Stimulated activated CD8-positive, alpha-beta memory T cell treated with anti-CD3 and anti-CD28 coated beads, Interleukin-2, amount 100 ng/mL, for 1 hour (primary cell): ENCODE data around the gene ATP5PF.
A peak's percentile ranks its signal among the peaks of the same experiment; 100 is the strongest.
"Not testable (repeated sequence)": the region's sequence is repeated elsewhere in the genome, so short reads cannot be mapped to it uniquely, and the experiment has no call there.

Experiments
- DNase-seq, 2 donors: peaks; one replicate each; pipeline ENCODE4 v3.0.0-alpha.2; 2020; ENCODE audit warnings: low read depth in 2 of 2

The ATP5PF gene

DNA sequence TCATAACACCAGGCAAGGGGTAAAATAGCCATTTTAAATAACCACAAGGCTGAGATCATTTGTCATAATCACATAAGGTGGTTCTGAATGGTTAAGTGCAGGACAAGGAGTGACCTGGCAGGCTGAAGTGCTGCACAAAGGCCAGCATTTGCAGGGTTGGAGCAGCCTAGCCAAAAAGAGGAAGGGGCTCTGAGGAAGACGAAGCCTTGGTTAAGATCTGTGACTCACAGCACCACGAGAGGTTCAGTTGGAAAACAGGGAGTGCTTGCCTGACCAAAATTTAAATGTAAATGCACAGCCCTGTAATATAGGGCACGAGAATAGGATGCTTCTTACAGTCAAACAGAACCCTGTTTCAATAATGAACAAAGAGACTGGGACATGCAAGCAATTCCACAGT, 12.1 kb downstream of the ATP5PF start:
- DNase-seq: no peak

GRCh38 chr21:25721987-25722386, 12.7 kb downstream of the ATP5PF start:
- no peak for DNase-seq

- no peak for DNase-seq
Observed at GRCh38 chr21:25717491-25718147, 17.1 kb downstream of the ATP5PF start.

DNA sequence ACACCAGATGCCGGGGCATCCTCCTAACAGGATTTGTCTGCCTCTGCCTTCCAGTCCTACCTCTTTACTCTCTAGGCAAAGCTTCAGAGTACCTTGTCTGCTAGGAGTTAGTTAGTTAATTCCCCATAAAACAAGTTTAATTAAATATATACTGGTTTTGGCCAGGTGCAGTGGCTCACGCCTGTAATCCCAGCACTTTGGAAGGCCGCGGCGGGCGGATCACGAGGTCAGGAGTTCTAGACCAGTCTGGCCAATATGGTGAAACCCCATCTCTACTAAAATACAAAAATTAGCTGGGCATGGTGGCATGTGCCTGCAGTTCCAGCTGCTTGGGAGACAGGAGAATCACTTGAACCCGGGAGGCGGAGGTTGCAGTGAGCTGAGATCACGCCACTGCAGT, 20.6 kb downstream of the ATP5PF start:
- DNase-seq: not testable (repeated sequence)

DNA sequence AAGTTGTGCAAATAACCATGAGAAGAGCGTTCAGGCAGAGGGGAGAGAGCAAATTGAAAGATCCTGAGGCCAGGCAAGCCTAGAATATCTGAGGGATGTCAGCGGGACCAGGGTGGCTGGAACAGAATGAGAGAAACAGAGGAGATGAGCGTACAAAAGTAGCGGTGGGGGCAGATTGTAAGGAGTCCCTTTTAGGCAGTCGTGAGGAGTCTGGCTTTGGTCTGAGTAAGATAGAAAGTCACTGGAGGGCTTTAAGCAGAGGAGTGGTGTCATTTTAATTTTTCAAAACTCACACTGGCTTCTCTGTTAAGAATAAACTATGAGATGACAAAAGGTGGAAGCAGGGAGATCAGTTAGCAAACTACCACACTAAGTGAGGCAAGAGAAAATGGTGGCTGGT, 24.2 kb downstream of the ATP5PF start:
- DNase-seq: no peak

GRCh38 chr21:25709684-25710265, 24.9 kb downstream of the ATP5PF start:
- no peak for DNase-seq

DNA sequence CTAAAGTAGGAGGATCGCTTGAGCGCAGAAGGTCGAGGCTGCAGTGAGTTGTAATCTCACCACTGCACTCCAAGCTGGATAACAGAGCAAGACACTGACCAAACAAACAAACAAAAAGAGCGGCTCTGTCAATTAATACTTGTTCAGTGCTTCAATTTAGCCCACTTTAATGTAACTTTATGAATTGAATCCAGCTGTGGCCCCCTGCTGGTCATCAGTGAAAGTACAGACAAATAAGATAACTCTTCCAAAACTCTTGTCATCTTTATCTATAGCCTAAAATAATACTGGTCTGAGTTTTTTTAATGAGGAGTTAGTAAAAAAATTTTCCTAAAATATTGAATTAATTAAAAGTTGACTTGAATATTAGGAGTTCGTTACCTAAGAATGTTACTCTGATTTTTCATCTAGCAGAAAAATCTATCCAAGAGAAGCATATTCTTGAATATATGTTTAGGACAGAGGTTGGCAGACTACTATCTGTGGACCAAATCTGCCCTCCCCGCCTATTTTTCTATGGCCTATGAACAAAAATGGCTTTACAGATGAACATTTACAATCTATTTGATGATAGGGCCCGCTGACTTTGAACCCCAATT, 26.1 kb downstream of the ATP5PF start:
- DNase-seq: peak; percentile 9 to 17

GRCh38 chr21:25701529-25701928, 33.2 kb downstream of the ATP5PF start:
- no peak for DNase-seq

DNA sequence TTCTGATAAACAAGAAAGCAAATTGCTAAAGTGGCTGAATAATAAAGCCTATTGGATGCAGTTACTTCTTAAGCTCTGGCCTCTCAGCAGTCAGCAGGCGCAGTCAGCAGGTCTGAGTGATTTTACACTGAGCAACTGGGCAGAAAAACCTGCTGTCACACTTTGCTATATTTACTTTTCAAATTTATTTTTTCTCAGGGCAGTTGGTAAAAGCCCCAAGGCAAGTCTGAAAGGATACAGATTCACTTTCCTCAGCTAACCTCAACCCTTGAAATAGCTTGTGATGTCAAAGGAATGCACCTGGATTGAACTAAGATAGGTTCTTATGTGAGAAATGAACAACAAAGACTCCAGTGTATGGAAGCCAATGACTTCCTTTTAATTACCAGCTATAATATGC, 34.0 kb downstream of the ATP5PF start:
- no peak for DNase-seq

- DNase-seq: not testable (repeated sequence)
Observed at GRCh38 chr21:25695461-25695860, 39.2 kb downstream of the ATP5PF start.

DNA sequence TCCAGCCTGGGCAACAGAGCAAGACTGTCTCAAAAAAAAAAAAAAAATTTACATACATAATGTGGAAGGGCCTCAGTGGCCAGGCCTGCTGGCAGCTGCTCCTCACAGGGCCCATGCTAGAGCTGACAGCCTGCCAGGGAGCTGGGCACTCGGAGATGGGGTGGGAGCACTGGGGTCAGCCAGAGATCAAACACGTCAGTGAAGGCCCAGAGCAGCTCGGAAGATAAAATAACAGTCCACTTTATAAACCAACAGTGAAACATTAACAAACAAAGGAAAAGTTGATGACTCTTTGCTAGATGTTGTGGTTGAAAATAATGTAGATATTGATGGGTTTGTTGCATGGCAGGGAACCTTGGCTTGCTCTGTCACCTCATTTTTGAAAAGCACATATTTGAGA, 42.7 kb downstream of the ATP5PF start:
- no peak for DNase-seq

- no peak for DNase-seq
Observed at GRCh38 chr21:25689226-25689625, 45.5 kb downstream of the ATP5PF start.

DNA sequence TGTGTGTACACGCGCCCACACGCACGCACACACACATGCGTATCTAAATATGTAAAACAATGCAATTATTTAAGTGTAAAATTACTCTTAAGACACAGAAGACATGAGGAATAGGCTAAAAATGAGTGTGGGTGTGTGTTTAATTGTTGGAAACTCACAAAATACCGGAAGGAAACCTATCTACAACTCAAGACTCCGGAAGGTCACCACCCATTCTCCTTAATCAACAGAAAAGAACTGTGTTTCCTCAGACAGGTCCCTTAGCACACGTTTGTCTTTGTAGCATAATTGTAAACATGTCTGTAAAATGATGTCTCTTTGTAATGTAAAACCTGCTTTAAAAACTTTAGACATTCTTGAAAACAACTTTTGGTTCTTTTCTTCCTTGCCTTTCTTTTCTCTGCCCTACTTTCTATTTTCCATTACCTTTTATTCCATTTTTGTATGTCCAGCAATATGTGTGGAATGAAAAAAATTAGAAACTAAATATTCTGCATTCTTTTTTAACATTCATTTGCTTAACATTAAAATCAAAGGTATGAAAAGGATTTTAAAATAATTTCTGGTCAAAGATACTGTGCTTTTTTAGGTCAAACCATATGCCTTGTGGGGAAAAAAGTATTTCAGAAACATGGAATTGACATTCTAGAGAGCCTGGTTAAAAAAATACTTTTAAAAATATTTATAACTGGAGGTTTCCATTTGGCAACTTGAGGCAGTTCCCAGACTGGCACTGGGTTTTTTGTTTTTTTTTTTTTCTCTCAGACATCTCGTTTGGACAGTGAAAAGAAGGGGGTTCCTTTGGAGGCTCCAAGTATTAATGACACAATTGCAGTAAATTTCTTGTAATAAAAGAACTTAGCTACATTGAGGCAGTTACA, 46.2 kb downstream of the ATP5PF start:
- no peak for DNase-seq

GRCh38 chr21:25687787-25688186, 46.9 kb downstream of the ATP5PF start:
- no peak for DNase-seq

DNA sequence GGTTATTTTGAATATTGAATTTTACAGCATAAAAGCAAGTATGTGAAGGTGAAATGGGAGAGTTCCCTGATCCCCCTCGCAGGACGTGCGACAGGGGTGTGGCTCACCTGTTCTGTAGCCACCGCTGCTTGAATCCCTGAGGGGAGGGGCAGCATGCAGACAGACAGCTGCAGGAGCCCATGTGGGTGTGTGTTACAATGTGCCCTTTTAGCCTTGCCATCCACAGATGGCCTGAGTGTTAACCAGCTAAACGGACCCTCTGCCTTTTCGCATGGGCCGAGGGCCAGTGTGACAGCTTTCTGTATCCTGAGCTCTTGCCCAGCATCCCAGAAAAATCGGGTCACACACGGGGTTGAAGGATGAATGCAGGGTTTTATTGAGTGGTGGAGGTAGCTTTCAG, 52.3 kb downstream of the ATP5PF start:
- no peak for DNase-seq

- DNase-seq: no peak
Observed at GRCh38 chr21:25676451-25676850, 58.3 kb downstream of the ATP5PF start.
